Stomach (tissue), 4 donors: ENCODE results near the gene ITGB8.

Experiments
- CTCF ChIP-seq, 7 experiments: fragments of 450-650 bp in 4 of 7; fragments of 200-600 bp in 3 of 7; sonication (generic) in 3 of 7; IDR thresholded peaks; one replicate each; pipeline ENCODE4 v1.5.1; 2016 to 2019; ENCODE audit warnings: antibody characterized with exemption in 7 of 7, control low read depth in 2 of 7, mild to moderate bottlenecking in 1 of 7
- POLR2AphosphoS5 ChIP-seq, 3 donors: sonication (generic); formaldehyde crosslinking; IDR thresholded peaks; one replicate each; pipeline ENCODE4 v1.6.1; 2016; ENCODE audit warnings: antibody characterized with exemption in 3 of 3

GRCh38 chr7:20282959-20283358 is 47.7 kb upstream of the ITGB8 start:
- TF ChIP-seq CTCF (IDR thresholded peaks at IDR 0.05) (no peak), POLR2AphosphoS5 (IDR thresholded peaks at IDR 0.05) (no peak)
